Stimulated activated CD4-positive, alpha-beta T cell treated with anti-CD3 and anti-CD28 coated beads, TNF-alpha, amount 100 ng/mL, for 24 hours (primary cell): Measurements from ENCODE around the gene NCOA3.
"Not testable (repeated sequence)": the region's sequence is repeated elsewhere in the genome, so short reads cannot be mapped to it uniquely, and the experiment has no call there.

Experiments
- DNase-seq, 3 experiments: peaks; one replicate each; pipeline ENCODE4 v3.0.0-alpha.2; 2020; ENCODE audit warnings: low read depth in 3 of 3

Gene NCOA3

GRCh38 chr20:47468290-47469050 is 33.2 kb upstream of the NCOA3 start:
- DNase-seq = no peak

- no peak for DNase-seq
Measured at GRCh38 chr20:47475419-47476044, 26.2 kb upstream of the NCOA3 start.

GRCh38 chr20:47476452-47476851 is 25.2 kb upstream of the NCOA3 start:
- no peak for DNase-seq

DNA sequence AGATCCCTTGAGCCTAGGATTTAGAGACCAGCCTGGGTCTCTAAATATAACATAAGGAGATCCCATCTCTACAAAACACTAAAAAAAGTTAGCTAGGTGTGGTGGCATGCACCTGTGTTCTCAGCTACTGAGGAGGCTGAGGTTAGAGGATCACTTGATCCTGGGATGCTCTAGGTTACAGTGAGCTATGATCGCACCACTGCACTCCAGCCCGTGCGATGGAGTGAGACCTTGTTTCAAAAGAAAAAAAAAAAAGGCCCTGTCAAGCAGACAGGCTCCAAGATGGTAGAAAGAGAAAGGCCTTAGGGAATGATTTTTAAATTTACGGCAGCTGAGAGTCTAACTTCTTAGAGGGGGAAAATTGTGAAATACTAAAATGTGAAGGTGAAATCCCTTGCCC is 22.6 kb upstream of the NCOA3 start:
- DNase-seq = no peak

- no peak for DNase-seq
Measured at GRCh38 chr20:47479506-47479905, 22.2 kb upstream of the NCOA3 start.

- no peak for DNase-seq
Measured at GRCh38 chr20:47480239-47480638, 21.4 kb upstream of the NCOA3 start.

GRCh38 chr20:47480705-47481104 is 21.0 kb upstream of the NCOA3 start:
- no peak for DNase-seq

GRCh38 chr20:47481330-47482216 is 20.1 kb upstream of the NCOA3 start:
- no peak for DNase-seq

GRCh38 chr20:47482705-47483104 is 19.0 kb upstream of the NCOA3 start:
- no peak for DNase-seq

- DNase-seq = no peak
Measured at GRCh38 chr20:47484303-47484702, 17.4 kb upstream of the NCOA3 start.

GRCh38 chr20:47487175-47487917 is 14.3 kb upstream of the NCOA3 start:
- peak; percentile 38 to 61 (median 40) for DNase-seq

- no peak for DNase-seq
Measured at GRCh38 chr20:47489448-47489872, 12.2 kb upstream of the NCOA3 start.

- no peak for DNase-seq
Measured at GRCh38 chr20:47490795-47491194, 10.9 kb upstream of the NCOA3 start.

DNA sequence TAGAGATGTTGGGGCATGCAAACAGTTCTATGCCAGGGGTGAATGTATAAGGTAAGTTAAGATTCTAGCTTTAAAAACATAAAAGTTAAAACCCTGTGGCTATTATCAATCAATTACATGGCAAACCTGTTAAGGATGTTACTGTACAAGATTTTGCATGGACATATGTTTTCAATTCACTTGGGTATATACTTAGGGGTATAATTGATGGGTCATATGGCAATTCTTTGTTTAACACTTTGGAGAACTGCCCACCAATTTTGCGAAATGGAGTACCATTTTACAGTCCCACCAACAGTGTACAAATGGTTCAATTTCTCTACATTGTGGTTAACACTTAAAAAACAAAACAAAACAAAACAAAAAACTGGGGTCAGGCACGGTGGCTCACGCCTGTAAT is 9.4 kb upstream of the NCOA3 start:
- DNase-seq = no peak

DNA sequence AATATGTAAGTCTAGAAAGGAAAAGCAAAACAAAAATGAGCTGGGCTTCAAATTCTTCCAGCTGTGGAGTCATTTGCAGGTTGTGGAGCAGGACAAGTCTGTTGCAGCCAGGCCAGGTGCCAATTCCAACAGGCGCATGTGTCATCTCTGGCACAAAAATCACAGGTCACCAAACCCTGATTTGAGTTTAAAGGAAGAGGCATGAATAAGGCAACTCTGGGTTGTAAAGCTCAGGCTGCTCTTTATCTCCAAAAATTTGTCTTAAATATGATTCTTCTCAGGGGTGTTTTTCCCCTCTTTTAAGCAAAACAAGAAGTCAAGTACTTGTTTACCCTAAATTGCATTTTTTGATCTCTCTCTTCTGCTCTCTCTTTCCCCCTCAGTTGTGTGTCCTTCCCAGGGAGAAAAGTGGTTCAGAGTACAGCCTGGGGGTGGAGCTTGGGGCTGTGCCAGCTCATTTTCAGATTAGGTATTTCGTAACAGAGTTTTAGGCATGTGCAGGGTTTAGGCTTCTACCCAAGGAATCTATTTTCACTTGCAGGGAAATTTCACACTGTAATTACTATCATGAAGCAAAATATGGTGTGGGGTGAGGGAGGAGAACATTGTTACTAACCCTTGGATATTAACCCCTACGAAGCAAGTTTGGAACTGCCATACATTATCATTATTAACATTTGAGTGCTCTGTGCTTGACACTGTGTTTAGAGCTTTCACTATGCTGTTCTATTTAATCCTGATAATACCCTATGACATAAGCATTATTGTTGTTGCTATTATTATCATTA is 8.3 kb upstream of the NCOA3 start:
- DNase-seq = peak; percentile 36 to 67 (median 45)

GRCh38 chr20:47493963-47494293 is 7.8 kb upstream of the NCOA3 start:
- DNase-seq = no peak

DNA sequence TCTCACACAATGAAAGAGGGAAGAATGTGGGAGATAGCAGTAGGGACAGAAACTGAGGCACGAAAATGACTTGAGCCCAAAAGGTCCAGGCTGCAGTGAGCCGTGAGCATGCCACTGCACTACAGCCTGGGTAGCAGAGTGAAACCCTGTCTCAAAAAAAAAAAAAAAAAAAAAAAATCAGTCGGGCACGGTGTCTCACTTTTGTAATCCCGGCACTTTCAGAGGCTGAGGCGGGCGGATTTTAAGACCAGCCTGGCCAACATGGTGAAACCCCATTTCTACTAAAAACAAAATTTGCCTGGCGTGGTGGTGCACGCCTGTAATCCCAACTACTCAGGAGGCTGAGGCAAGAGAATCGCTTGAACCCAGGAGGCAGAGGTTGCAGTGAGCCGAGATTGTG is 7.1 kb upstream of the NCOA3 start:
- not testable (repeated sequence) for DNase-seq

GRCh38 chr20:47496118-47496517 is 5.6 kb upstream of the NCOA3 start:
- DNase-seq = no peak

GRCh38 chr20:47498606-47499005 is 3.1 kb upstream of the NCOA3 start:
- DNase-seq = no peak

DNA sequence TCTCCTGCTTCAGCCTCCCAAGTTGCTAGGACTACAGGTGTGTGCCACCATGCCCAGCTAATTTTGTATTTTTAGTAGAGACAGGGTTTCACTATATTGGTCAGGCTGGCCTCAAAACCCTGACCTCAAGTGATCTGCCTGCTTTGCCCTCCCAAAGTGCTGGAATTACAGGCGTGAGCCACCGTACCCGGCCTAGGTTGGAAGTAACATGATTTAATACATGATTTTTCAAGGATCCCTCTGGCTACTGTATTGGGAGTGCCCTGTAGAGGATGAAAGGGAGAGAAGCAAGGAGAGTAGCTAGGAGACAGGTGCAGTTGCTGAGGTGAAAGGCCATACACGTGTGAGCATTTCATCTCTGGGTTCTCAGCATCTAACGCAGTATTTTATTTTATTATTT is 2.6 kb upstream of the NCOA3 start:
- no peak for DNase-seq

GRCh38 chr20:47500082-47500481 is 1.6 kb upstream of the NCOA3 start:
- DNase-seq = not testable (repeated sequence)
